HG02970 (cell line): ENCODE data around the gene PIGX.

ENCODE experiments used
- ATAC-seq: cut with Tn5 transposase; IDR thresholded peaks from one replicate; pipeline ENCODE4 v1.9.1; 2021; ENCODE audit warnings: mild to moderate bottlenecking, moderate library complexity, moderate number of reproducible peaks; ENCODE audit not compliant: unreplicated experiment, low FRiP score

PIGX gene

GRCh38 chr3:196754091-196754981 lies 42.2 kb downstream of the PIGX start:
- no peak for ATAC-seq

DNA sequence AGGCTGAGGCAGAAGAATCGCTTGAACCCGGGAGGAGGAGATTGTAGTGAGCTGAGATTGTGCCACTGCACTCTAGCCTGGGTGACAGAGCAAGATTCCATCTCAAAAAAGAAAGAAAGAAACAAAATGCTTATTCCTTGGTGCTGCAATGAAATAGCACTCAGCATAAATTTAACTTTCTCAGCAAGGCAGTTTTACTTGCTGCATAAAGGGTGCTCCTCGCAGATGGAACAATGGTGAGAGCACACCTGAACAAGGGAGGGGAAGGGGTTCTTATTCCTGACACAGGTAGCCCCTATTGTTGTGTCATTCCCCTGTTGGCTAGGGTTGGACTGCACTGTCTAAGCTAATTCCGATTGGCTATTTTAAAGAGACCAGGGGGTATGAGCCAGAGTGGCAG lies 44.6 kb downstream of the PIGX start:
- ATAC-seq = no peak

DNA sequence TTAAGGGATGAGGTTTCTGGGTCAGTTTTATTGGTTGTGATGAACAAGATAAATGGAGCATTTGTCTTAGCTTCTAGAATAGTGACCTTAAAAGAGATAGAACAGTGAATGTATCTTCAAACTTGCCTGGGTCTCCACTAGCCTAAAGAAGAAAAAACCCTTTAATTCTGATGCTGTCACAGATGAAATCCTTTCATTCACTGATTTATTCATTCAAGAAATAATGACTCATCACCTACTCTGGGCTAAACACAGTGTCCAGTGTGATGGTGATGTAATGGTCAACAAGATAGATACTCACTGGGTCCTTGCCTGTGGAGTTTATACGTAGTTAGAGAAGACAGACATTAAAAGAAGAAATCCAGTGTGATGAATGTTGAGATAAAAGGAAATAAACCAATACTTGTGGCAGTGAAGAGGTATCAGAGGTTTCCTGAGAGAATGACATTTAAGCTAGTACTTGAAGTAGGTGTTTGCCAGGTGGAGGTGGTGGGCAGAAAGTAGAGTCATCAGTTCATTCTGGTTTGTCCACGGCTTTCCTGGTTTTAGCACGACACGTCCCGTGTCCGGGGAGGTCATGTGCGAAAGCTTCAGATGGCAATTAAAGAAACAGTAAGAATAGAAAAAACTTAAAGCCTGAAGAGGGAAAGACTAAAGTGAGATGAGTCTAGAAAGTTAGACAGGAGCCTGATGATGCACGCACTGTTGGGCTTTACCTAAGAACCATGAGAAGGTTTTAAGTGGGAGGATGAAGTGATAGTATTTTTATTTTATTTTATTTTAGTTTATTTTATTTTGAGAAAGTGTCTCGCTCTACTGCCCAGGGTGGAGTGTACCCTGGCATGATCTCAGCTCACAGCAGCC lies 45.9 kb downstream of the PIGX start:
- no peak for ATAC-seq

DNA sequence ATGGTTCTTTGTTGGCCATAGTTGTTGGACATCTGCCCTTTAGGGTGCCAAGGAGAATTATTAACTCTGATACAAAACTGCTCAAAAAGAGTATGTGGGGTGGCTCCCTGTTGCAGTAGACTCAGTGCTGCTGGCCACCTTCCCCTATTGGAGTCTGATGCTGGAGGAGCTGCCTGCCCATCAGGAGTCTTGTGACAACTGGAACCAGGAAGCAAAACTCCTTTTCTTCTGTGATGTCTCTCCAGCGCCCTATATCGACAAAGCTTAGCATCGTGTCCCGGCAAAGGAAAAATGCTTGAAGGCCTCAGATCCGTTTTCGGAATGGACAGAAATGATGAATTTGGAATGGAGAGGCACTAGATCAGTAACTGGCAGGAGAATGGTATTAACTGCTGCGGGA lies 51.0 kb downstream of the PIGX start:
- ATAC-seq = no peak

DNA sequence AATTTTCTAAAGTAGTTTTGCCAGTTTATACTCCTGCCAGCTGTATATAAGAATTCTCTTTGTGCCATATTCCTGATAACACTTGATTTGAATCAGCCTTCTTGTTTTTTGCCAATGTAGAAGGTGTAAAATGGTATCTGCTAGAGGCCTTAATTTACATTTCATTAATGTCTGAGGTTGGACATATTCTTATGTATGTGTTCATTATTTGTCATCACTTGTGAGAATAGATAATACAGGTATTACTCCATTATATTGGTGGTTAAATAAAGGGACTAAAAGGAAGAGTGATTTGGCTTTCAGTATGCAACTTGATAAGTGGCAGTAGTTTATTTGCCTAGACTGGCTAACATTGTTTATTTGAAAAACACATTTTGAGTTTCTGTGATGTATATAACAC lies 53.3 kb downstream of the PIGX start:
- ATAC-seq = no peak

DNA sequence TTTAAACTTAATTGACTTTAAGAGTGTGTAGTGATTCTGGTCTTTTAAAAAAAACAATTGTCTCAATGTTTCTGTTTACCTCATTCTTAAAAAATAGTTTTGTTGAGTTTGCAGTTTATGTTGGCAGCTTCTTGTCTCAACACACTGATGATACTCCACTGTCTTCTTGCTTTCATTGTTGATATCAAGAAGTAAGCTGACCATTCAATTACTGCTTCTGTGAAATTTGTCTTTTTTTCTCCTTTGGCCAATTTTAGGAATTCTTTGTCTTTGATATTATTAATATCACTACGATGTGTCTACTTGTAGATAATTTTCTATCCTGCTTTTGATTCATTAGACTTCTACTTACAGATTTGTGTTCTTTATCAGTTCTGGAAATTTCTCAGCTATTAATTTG lies 58.9 kb downstream of the PIGX start:
- ATAC-seq = no peak

DNA sequence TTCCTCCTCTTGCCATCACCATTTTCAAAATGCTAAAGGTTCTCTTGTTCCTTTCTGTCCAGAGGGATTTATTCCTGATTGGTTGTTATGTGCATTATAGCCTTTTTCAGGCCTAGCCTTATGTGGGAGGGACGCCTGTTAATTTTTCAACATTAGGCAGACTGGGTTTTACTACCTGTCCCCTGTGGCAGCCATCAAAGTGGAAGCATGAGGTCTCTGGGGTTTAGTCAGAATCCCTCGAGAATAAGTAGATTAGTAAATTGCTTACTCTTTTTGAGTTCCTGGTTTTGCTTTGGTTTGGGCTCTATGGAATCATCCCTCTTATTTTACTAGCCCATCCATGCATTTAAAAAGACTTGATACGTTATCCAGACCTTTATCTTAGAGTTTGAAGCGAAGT lies 59.9 kb downstream of the PIGX start:
- no peak for ATAC-seq

DNA sequence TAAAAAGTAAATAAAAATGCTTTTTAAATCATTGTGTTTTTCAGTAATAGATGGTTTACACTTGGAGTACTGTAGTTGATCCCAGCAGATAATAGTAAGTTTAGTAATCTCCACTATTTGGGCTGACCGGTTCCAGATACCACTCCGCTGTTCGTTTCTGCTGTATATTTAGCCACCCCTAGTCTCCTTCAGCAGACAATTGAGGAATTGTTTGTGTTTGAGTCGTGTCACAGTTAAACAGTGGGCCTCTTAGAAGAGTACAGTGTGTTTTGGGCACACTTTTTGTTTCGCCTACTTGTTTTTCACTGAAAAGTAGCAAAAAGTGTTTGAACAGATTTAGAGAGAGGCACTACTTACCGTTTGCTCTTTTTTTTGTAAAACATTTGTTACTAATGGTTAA lies 60.7 kb downstream of the PIGX start:
- no peak for ATAC-seq

DNA sequence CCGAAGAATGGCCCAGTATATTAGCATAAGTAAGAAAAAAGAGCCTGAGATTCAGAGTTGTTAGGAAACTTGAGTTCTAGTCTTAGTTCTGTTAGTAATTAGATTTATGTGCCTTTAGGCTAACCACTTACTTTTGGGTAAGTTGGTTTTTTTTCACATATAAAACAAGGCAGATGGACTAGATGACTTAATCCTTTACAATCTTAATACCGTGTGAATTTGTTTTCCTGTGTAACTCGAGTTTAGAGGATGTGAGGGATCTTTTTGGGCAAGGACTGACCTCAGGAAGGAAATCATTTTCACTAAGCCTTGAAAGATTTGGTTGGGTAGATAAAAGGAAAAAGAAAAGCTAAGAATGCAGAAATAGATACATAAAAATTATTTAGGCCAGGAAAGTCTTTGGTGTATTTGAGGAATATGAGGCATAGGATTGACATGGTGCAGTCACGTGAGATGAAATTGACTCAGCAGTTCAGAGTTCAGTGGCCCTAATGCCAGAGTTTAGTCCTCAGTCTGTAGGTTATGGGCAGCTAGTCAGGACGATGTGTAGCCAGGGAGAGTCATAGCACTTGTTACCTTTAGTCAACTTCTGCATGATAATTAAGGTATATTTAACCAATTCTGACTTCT lies 62.1 kb downstream of the PIGX start:
- ATAC-seq = no peak

DNA sequence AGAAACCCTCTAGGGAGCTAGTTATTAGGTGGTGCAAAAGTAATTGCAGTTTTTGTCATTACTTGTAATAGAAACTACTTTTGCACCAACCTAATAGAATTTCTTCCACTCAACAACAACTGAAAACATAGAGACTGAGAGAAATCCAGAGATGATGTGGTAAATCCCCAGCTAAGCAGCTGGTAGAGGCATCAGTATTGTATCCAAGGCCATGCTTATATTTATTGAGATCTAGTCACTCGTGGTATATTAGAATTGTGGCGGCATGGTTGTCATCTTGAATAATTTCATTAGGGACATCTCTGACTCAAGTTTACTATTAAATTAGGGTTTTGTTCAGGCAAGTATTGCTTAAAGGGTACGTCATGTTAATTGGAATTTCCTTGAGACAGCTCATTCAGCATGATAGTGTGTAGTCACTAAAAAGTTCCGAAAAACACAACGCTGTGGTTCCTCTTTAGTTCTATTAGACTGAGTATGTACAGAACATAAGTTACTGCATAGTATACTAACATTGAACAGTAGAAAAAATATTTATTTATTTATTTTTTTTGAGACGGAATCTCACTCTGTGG lies 62.8 kb downstream of the PIGX start:
- ATAC-seq = no peak

- ATAC-seq = no peak
These were observed 63.8 kb downstream of the PIGX start for GRCh38 chr3:196775938-196776337.

GRCh38 chr3:196777836-196778235 lies 65.7 kb downstream of the PIGX start:
- ATAC-seq = no peak

- no peak for ATAC-seq
These were observed 66.6 kb downstream of the PIGX start for GRCh38 chr3:196778755-196779154.

DNA sequence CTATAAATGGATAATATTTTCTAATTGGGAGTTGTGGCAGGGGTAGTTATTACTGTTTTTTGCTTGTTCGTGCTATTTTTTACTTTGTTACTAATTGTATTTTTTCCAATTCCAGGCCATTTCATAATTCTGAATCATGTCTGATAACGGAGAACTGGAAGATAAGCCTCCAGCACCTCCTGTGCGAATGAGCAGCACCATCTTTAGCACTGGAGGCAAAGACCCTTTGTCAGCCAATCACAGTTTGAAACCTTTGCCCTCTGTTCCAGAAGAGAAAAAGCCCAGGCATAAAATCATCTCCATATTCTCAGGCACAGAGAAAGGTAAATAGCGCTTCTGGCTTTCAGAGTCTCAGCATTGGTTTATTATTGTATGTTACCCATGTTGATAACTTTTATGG lies 70.3 kb downstream of the PIGX start:
- no peak for ATAC-seq
